B cell (primary cell): ENCODE data around the gene CEP295NL. TPM values are rescaled to one million over a fixed set of nuclear protein-coding genes. Genes with fewer than 3 reads are reported as not detected.

Experiments used
- ATAC-seq: fragments of 200-7000 bp; cut with Tn5 transposase; one replicate; pipeline ENCODE4 v1.10.0; 2021; ENCODE audit warnings: low read depth, mild to moderate bottlenecking, moderate number of reproducible peaks, moderate library complexity
- CTCF ChIA-PET: fragments of 350-600 bp; sonication (Branson Sonifier 250); formaldehyde crosslinking; loops from one replicate; lab custom pipeline; 2021; ENCODE audit warnings: antibody characterized with exemption, inconsistent platforms; lab: Charles Lee
- POLR2A ChIA-PET: fragments of 350-600 bp; sonication (Branson Sonifier 250); formaldehyde crosslinking; loops from one replicate; lab custom pipeline; 2021; ENCODE audit warnings: antibody characterized with exemption; lab: Charles Lee
- DNase-seq: peaks from one replicate; pipeline ENCODE4 v3.0.0; 2013
- H2AFZ ChIP-seq: 2 replicates; pipeline ENCODE4 v1.6.1; 2012; ENCODE audit warnings: mild to moderate bottlenecking, low read depth, low read length; ENCODE audit not compliant: insufficient read depth, poor library complexity, severe bottlenecking
- H3K27ac ChIP-seq, 2 donors: 1 replicate in 1 of 2; 2 replicates in 1 of 2; pipeline ENCODE4 v1.5.1; 2012 to 2013; ENCODE audit warnings: low read length in 2 of 2, mild to moderate bottlenecking in 2 of 2, moderate library complexity in 1 of 2
- H3K27me3 ChIP-seq, 4 experiments: fragments of 200-600 bp in 1 of 4; sonication (generic) in 1 of 4; replicated peaks in 1 of 4; 1 replicate in 2 of 4; 2 replicates in 2 of 4; pipeline versions ENCODE4 v1.6.1 to v1.7.0; 2013 to 2016; ENCODE audit warnings: low read length in 3 of 4, mild to moderate bottlenecking in 2 of 4, mixed read lengths in 1 of 4, moderate library complexity in 1 of 4; ENCODE audit not compliant: insufficient read depth in 4 of 4, control insufficient read depth in 3 of 4; ENCODE audit errors: control extremely low read depth in 1 of 4
- H3K36me3 ChIP-seq, 2 experiments: replicated peaks in 1 of 2; 1 replicate in 1 of 2; 2 replicates in 1 of 2; pipeline versions ENCODE4 v1.6.1 to v1.7.1; 2013; ENCODE audit warnings: low read length in 1 of 2; ENCODE audit not compliant: insufficient read depth in 2 of 2, control insufficient read depth in 1 of 2; ENCODE audit errors: control extremely low read depth in 1 of 2, extremely low read depth in 1 of 2
- H3K4me1 ChIP-seq, 2 donors: fragments of 200-600 bp in 1 of 2; sonication (generic) in 1 of 2; 1 replicate in 1 of 2; 2 replicates in 1 of 2; pipeline versions ENCODE4 v1.5.1 to v1.6.1; 2013 to 2017; ENCODE audit warnings: low read length in 2 of 2; ENCODE audit not compliant: control insufficient read depth in 2 of 2, insufficient read depth in 2 of 2
- H3K4me2 ChIP-seq: replicated peaks from 2 replicates; pipeline ENCODE3; 2012; ENCODE audit warnings: mild to moderate bottlenecking, low read depth, low read length; ENCODE audit not compliant: poor library complexity, severe bottlenecking
- H3K4me3 ChIP-seq, 5 experiments: fragments of 200-600 bp in 1 of 5; sonication (generic) in 1 of 5; 1 replicate in 3 of 5; 2 replicates in 2 of 5; pipeline versions ENCODE4 v1.5.1 to v1.7.0; 2011 to 2016; ENCODE audit warnings: low read length in 4 of 5, mild to moderate bottlenecking in 4 of 5, low read depth in 2 of 5, control low read depth in 1 of 5, moderate library complexity in 1 of 5; ENCODE audit not compliant: insufficient read depth in 1 of 5; ENCODE audit errors: control extremely low read depth in 1 of 5, extremely low read depth in 1 of 5
- H3K79me2 ChIP-seq: fragments of 200-600 bp; sonication (generic); one replicate; pipeline ENCODE4 v1.6.0; 2016; ENCODE audit warnings: low read length; ENCODE audit not compliant: control insufficient read depth, insufficient read depth
- H3K9ac ChIP-seq: fragments of 200-600 bp; sonication (generic); 2 replicates; pipeline ENCODE4 v1.6.1; 2017; ENCODE audit warnings: mild to moderate bottlenecking, low read length, moderate library complexity
- H3K9me3 ChIP-seq, 3 donors: one replicate each; pipeline versions ENCODE4 v1.6.1 to v1.7.1; 2013; ENCODE audit warnings: low read length in 2 of 3; ENCODE audit not compliant: control insufficient read depth in 2 of 3, insufficient read depth in 1 of 3; ENCODE audit errors: control extremely low read depth in 1 of 3
- H4K20me1 ChIP-seq: 2 replicates; pipeline ENCODE4 v1.6.0; 2012; ENCODE audit warnings: mild to moderate bottlenecking, low read length; ENCODE audit not compliant: insufficient read depth, control insufficient read depth, poor library complexity, severe bottlenecking
- H3K27ac Mint-ChIP-seq: one replicate; pipeline ENCODE4 v1.8.0; 2021; ENCODE audit warnings: mixed read lengths
- H3K27me3 Mint-ChIP-seq: one replicate; pipeline ENCODE4 v1.8.0; 2021; ENCODE audit warnings: mixed read lengths
- H3K4me1 Mint-ChIP-seq: one replicate; pipeline ENCODE4 v1.8.0; 2021; ENCODE audit warnings: mixed read lengths
- H3K4me3 Mint-ChIP-seq: one replicate; pipeline ENCODE4 v1.8.0; 2021; ENCODE audit warnings: mixed read lengths
- H3K9me3 Mint-ChIP-seq: one replicate; pipeline ENCODE4 v1.8.0; 2022; ENCODE audit warnings: mixed read lengths; ENCODE audit not compliant: insufficient read depth
- CTCF ChIP-seq: fragments of 200-600 bp; IDR thresholded peaks from one replicate; pipeline ENCODE4 v1.8.0; 2022; ENCODE audit warnings: antibody characterized with exemption, mild to moderate bottlenecking
- EZH2 ChIP-seq: IDR thresholded peaks from 2 replicates; pipeline ENCODE4 v1.6.1; 2012; ENCODE audit warnings: borderline replicate concordance, low read depth, mild to moderate bottlenecking, moderate library complexity, low read length; ENCODE audit not compliant: insufficient read depth, poor library complexity, severe bottlenecking
- WGBS: methylation state at CpG from one replicate; pipeline ENCODE4 v1.1.5; 2013; ENCODE audit warnings: missing lambda C conversion rate; ENCODE audit not compliant: insufficient coverage; 5-methylcytosine and 5-hydroxymethylcytosine counted together
- intact Hi-C: fragments of 100-400 bp; cut with micrococcal nuclease; formaldehyde crosslinking; loops from one replicate; pipeline ENCODE4 v1.10.0; 2022
- polyA plus RNA-seq: library from polyadenylated mRNA; depleted of rRNA; stranded (reverse); fragments of >200 nt; gene quantifications from 2 replicates; pipeline ENCODE4 v1.2.3, GENCODE V29; 2012
- total RNA-seq, 2 donors: library from RNA; stranded (reverse); fragments of 120-200 nt in 1 of 2; gene quantifications; 1 replicate in 1 of 2; 2 replicates in 1 of 2; pipeline versions ENCODE4 v1.2.3 to v1.2.4, GENCODE V29; 2013 to 2022

CEP295NL gene
- total and polyA plus RNA-seq, 2 donors (not counting 1 experiment from before 2014, with no cell fraction given): 0.09 to 1.3 TPM

- ATAC-seq: no peak
- CTCF ChIA-PET: interaction anchor here (0.6 to 7.7 kb wide), 3 partner anchors 58 to 114 kb away, joined by 3 to 119 read pairs (median 4); no protein-coding TSS in a partner anchor
- POLR2A ChIA-PET: no interaction called here
- Histone ChIP-seq H3K36me3 (no peaks in the 10 kb centered on the region), H3K27ac (no peak overlapping the region), H4K20me1 (no peaks in the 10 kb centered on the region), H3K4me1 (no peaks in the 10 kb centered on the region), H3K4me3 (no peak overlapping the region), H3K9me3 (no peaks in the 10 kb centered on the region), H3K9ac (no peak overlapping the region), H3K79me2 (no peaks in the 10 kb centered on the region), H3K4me2 (no peak overlapping the region), H2AFZ (no peak overlapping the region), H3K27me3 (no peaks in the 10 kb centered on the region)
- H3K27ac Mint-ChIP-seq: no peak overlapping the region
- H3K9me3 Mint-ChIP-seq: no peaks in the 10 kb centered on the region
- no peak overlapping the region for H3K4me3 Mint-ChIP-seq
- intact Hi-C loops: no loop called here
- DNase-seq: no peak
- TF ChIP-seq CTCF (no peak), EZH2 (no peak)
- H3K4me1 Mint-ChIP-seq: no peaks in the 10 kb centered on the region
- peaks cover 7% of the 10 kb centered on the region for H3K27me3 Mint-ChIP-seq
- 96% methylated on average over 12 of the region's 17 CpGs for WGBS
Measured at GRCh38 chr17:78862073-78863023, 40.7 kb downstream of the CEP295NL start.

DNA sequence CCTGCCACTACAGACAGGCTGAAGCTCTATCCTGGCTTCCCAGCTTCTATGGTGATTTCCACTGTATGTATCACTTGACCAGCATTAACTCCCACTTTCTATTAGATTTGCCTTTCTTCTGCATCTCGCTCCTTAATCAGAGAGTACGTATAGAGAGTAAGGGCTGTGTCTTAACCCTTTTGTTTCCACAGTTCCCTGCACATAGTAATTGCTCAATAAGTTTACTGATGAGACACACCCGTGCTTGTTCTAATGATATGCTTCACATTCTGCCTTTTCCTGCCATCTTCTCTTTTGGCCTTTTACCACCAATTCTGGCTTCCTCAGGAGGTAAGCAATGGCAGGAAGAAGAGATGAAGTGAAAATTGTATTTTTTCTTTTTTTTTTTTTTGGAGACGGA, 41.8 kb downstream of the CEP295NL start:
- H3K4me3 Mint-ChIP-seq: no peak overlapping the region
- CTCF ChIA-PET: interaction anchor here (3.0 kb wide), 1 partner anchor 110 kb away, joined by 10 read pairs; no protein-coding TSS in a partner anchor

More for the DNA sequence above, 41.8 kb downstream of the CEP295NL start:
- H3K36me3 ChIP-seq: peaks cover 0 to 3% of the 10 kb centered on the region in 2 experiments
- H2AFZ ChIP-seq: no peak overlapping the region
- WGBS: no CpG with 5 or more reads among the region's 4 CpGs
- no peak overlapping the region for H3K4me2 ChIP-seq
- Mint-ChIP-seq H3K27ac (no peak overlapping the region), H3K27me3 (peaks cover 7% of the 10 kb centered on the region), H3K9me3 (no peaks in the 10 kb centered on the region), H3K4me1 (no peaks in the 10 kb centered on the region)
- no peak for TF ChIP-seq EZH2
- no peak for TF ChIP-seq CTCF
- H3K79me2 ChIP-seq: no peaks in the 10 kb centered on the region
- no peaks in the 10 kb centered on the region for H4K20me1 ChIP-seq
- H3K9me3 ChIP-seq: no peaks in the 10 kb centered on the region
- ATAC-seq (no peak), DNase-seq (no peak)
- POLR2A ChIA-PET: no interaction called here
- intact Hi-C loops: no loop called here
- H3K27me3 ChIP-seq: no peaks in the 10 kb centered on the region
- H3K4me3 ChIP-seq: no peak overlapping the region
- no peak overlapping the region for H3K27ac ChIP-seq
- no peak overlapping the region for H3K9ac ChIP-seq
- H3K4me1 ChIP-seq: no peaks in the 10 kb centered on the region
